ENCODE measurements around the gene CNIH2.
"Not testable (repeated sequence)": the region's sequence is repeated elsewhere in the genome, so short reads cannot be mapped to it uniquely, and the experiment has no call there.

CNIH2 gene

DNA sequence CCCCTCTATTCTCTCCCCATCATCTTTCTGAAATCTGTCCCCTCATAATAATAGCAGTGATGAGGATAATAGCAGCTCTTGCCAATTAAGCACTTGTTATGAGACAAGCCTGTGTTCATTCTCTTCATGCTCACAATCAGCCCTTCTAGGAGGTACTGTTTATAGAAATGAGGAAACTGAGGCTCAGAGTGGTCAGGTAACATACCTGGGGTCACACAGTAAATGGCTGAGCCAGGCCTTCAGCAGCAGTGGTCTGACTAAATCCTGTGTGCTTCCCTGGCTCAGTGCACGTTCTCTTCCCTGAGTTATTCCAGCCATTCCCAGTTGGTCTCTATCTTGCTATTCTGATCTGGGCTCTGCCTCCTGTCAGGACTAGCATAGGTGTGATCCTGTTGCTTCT is 3.8 kb upstream of the CNIH2 start:
- peaks cover 4 to 35% (median 28%) of the 10 kb centered on the region in 4 experiments for H3K4me1 ChIP-seq (ENCODE audit: control extremely low read depth in 1 of 4, control insufficient read depth in 4 of 4, insufficient read depth in 4 of 4, low read length in 3 of 4)
- H3K27ac ChIP-seq (ENCODE audit: insufficient read depth in 1 of 2, low read depth in 1 of 2, low read length in 2 of 2, poor library complexity in 1 of 2, severe bottlenecking in 2 of 2) = no peak overlapping the region
- no peak overlapping the region for H3K4me3 ChIP-seq (ENCODE audit: control insufficient read depth in 1 of 7, extremely low read depth in 1 of 7, insufficient read depth in 4 of 7, low read depth in 2 of 7, low read length in 6 of 7)
- DNase-seq = no peak
- no peaks in the 10 kb centered on the region for H3K9me3 ChIP-seq (ENCODE audit: control extremely low read depth in 1 of 5, control insufficient read depth in 4 of 5, insufficient read depth in 2 of 5, low read depth in 1 of 5, low read length in 4 of 5)
- H3K36me3 ChIP-seq (ENCODE audit: control insufficient read depth in 4 of 4, insufficient read depth in 4 of 4, low read length in 3 of 4) = peaks cover 19 to 54% (median 46%) of the 10 kb centered on the region in 4 experiments
- 100% methylated on average over 1 of the region's 1 CpG for WGBS (ENCODE audit: insufficient coverage)
- H3K27me3 ChIP-seq (replicated peaks in 2 of 5; ENCODE audit: control insufficient read depth in 4 of 5, insufficient read depth in 5 of 5, low read length in 4 of 5) = peaks cover 0 to 7% (median 5%) of the 10 kb centered on the region in 5 experiments
- ChIA-PET CTCF (interaction anchor here (2.0 kb wide), 1 partner anchor 14 kb away, joined by 6 read pairs; no protein-coding TSS in a partner anchor), POLR2A (no interaction called here)

DNA sequence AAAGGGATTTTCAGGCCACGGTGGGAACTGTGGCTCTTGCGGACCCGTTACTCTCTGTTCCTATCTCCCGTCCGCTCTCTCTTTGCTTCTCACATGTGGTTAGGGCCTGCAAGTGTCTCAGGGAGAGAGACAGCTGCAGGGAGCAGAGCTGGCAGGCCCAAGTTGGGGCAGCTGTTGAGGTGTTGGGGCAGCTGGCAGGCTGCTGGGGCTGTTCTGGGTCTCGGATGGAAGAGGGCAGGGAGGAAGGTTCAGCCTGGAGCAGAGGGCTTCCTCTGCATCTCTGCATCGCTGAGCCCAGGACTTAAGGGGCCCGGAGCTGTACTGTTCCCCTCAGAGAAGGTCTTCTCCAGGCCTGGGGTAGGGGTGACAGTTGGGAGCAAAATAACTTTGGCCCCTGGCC is 2.6 kb upstream of the CNIH2 start:
- POLR2A ChIA-PET = no interaction called here
- H3K4me1 ChIP-seq (ENCODE audit: control extremely low read depth in 1 of 4, control insufficient read depth in 4 of 4, insufficient read depth in 4 of 4, low read length in 3 of 4) = peaks cover 0 to 27% (median 21%) of the 10 kb centered on the region in 4 experiments
- H3K9me3 ChIP-seq (ENCODE audit: control extremely low read depth in 1 of 5, control insufficient read depth in 4 of 5, insufficient read depth in 2 of 5, low read depth in 1 of 5, low read length in 4 of 5) = no peaks in the 10 kb centered on the region
- CTCF ChIA-PET = no interaction called here
- H3K4me3 ChIP-seq (ENCODE audit: control insufficient read depth in 1 of 7, extremely low read depth in 1 of 7, insufficient read depth in 4 of 7, low read depth in 2 of 7, low read length in 6 of 7) = no peak overlapping the region
- peaks cover 19 to 52% (median 46%) of the 10 kb centered on the region in 4 experiments for H3K36me3 ChIP-seq (ENCODE audit: control insufficient read depth in 4 of 4, insufficient read depth in 4 of 4, low read length in 3 of 4)
- WGBS (ENCODE audit: insufficient coverage) = 100% methylated on average over 2 of the region's 8 CpGs
- DNase-seq = no peak
- H3K27ac ChIP-seq (ENCODE audit: insufficient read depth in 1 of 2, low read depth in 1 of 2, low read length in 2 of 2, poor library complexity in 1 of 2, severe bottlenecking in 2 of 2) = no peak overlapping the region
- peaks cover 0 to 18% (median 14%) of the 10 kb centered on the region in 5 experiments for H3K27me3 ChIP-seq (replicated peaks in 2 of 5; ENCODE audit: control insufficient read depth in 4 of 5, insufficient read depth in 5 of 5, low read length in 4 of 5)

DNA sequence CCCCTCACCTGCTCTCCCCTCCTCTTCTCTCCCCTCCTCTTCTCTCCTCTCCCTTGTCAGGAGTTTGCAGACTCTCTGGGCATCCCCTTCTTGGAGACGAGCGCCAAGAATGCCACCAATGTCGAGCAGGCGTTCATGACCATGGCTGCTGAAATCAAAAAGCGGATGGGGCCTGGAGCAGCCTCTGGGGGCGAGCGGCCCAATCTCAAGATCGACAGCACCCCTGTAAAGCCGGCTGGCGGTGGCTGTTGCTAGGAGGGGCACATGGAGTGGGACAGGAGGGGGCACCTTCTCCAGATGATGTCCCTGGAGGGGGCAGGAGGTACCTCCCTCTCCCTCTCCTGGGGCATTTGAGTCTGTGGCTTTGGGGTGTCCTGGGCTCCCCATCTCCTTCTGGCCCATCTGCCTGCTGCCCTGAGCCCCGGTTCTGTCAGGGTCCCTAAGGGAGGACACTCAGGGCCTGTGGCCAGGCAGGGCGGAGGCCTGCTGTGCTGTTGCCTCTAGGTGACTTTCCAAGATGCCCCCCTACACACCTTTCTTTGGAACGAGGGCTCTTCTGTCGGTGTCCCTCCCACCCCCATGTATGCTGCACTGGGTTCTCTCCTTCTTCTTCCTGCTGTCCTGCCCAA is 1.9 kb upstream of the CNIH2 start:
- Histone ChIP-seq H3K27ac (ENCODE audit: insufficient read depth in 1 of 2, low read depth in 1 of 2, low read length in 2 of 2, poor library complexity in 1 of 2, severe bottlenecking in 2 of 2) (no peak overlapping the region), H3K4me3 (ENCODE audit: control insufficient read depth in 1 of 7, extremely low read depth in 1 of 7, insufficient read depth in 4 of 7, low read depth in 2 of 7, low read length in 6 of 7) (no peak overlapping the region), H3K9me3 (ENCODE audit: control extremely low read depth in 1 of 5, control insufficient read depth in 4 of 5, insufficient read depth in 2 of 5, low read depth in 1 of 5, low read length in 4 of 5) (no peaks in the 10 kb centered on the region), H3K4me1 (ENCODE audit: control extremely low read depth in 1 of 4, control insufficient read depth in 4 of 4, insufficient read depth in 4 of 4, low read length in 3 of 4) (peaks cover 0 to 27% (median 21%) of the 10 kb centered on the region in 4 experiments), H3K27me3 (replicated peaks in 2 of 5; ENCODE audit: control insufficient read depth in 4 of 5, insufficient read depth in 5 of 5, low read length in 4 of 5) (peaks cover 0 to 18% (median 15%) of the 10 kb centered on the region in 5 experiments), H3K36me3 (ENCODE audit: control insufficient read depth in 4 of 4, insufficient read depth in 4 of 4, low read length in 3 of 4) (peaks cover 19 to 52% (median 42%) of the 10 kb centered on the region in 4 experiments)
- DNase-seq = no peak
- 97% methylated on average over 12 of the region's 14 CpGs for WGBS (ENCODE audit: insufficient coverage)
- ChIA-PET POLR2A (no interaction called here), CTCF (no interaction called here)

DNA sequence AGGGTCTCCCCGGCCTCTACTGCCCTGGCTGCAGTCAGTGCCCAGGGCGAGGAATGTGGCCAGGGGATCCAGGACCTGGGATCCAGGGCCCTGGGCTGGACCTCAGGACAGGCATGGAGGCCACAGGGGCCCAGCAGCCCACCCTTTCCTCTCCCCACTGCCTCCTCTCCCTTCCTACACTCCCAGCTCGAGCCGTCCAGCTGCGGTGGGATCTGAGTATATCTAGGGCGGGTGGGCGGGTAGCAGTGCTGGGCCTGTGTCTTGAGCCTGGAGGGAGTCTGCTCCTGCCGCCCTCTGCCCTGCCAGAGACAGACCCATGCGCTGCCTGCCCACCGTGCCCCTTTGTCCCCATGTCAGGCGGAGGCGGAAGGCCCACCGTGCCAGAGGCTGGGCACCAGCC is 1.4 kb upstream of the CNIH2 start:
- CTCF ChIA-PET = interaction anchor here (0.6 to 1.3 kb wide), 4 partner anchors 8 to 100 kb away, joined by 3 to 4 read pairs (median 3); partner anchors contain the start of genes CD248 and RAB1B
- 78% methylated on average over 13 of the region's 13 CpGs for WGBS (ENCODE audit: insufficient coverage)
- H3K27ac ChIP-seq (ENCODE audit: insufficient read depth in 1 of 2, low read depth in 1 of 2, low read length in 2 of 2, poor library complexity in 1 of 2, severe bottlenecking in 2 of 2) = not testable (repeated sequence)

DNA sequence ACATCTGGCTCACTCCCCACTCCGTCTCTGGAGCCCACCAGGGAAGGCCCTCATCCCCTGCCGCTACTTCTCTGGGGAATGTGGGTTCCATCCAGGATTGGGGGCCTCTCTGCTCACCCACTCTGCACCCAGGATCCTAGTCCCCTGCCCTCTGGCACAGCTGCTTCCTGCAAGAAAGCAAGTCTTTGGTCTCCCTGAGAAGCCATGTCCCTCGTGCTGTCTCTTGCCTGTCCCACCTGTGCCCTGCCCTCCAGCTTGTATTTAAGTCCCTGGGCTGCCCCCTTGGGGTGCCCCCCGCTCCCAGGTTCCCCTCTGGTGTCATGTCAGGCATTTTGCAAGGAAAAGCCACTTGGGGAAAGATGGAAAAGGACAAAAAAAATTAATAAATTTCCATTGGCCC is 911 bp upstream of the CNIH2 start:
- DNase-seq = peak in 1 of 3 donors; percentile 37
- Histone ChIP-seq H3K36me3 (ENCODE audit: control insufficient read depth in 4 of 4, insufficient read depth in 4 of 4, low read length in 3 of 4) (peaks cover 17 to 45% (median 38%) of the 10 kb centered on the region in 4 experiments), H3K27me3 (replicated peaks in 2 of 5; ENCODE audit: control insufficient read depth in 4 of 5, insufficient read depth in 5 of 5, low read length in 4 of 5) (peaks cover 0 to 18% (median 15%) of the 10 kb centered on the region in 5 experiments), H3K4me1 (ENCODE audit: control extremely low read depth in 1 of 4, control insufficient read depth in 4 of 4, insufficient read depth in 4 of 4, low read length in 3 of 4) (peaks cover 0 to 33% (median 26%) of the 10 kb centered on the region in 4 experiments), H3K4me3 (ENCODE audit: control insufficient read depth in 1 of 7, extremely low read depth in 1 of 7, insufficient read depth in 4 of 7, low read depth in 2 of 7, low read length in 6 of 7) (peak overlapping the region in 1 of 7 experiments; percentile 58)
- ChIA-PET CTCF (interaction anchor here (0.6 to 1.3 kb wide), 5 partner anchors 9 to 100 kb away, joined by 3 to 4 read pairs (median 3); partner anchors contain the start of genes CD248 and RAB1B), POLR2A (interaction anchor here (0.8 kb wide), 1 partner anchor 9 kb away, joined by 4 read pairs; no protein-coding TSS in a partner anchor)
- WGBS (ENCODE audit: insufficient coverage) = 8% methylated on average over 3 of the region's 4 CpGs
- not testable (repeated sequence) for H3K9me3 ChIP-seq (ENCODE audit: control extremely low read depth in 1 of 5, control insufficient read depth in 4 of 5, insufficient read depth in 2 of 5, low read depth in 1 of 5, low read length in 4 of 5); H3K27ac ChIP-seq (ENCODE audit: insufficient read depth in 1 of 2, low read depth in 1 of 2, low read length in 2 of 2, poor library complexity in 1 of 2, severe bottlenecking in 2 of 2)

More for the DNA sequence above, 1.4 kb upstream of the CNIH2 start:
- POLR2A ChIA-PET; DNase-seq; H3K4me3 ChIP-seq (ENCODE audit: control insufficient read depth in 1 of 7, extremely low read depth in 1 of 7, insufficient read depth in 4 of 7, low read depth in 2 of 7, low read length in 6 of 7); H3K9me3 ChIP-seq (ENCODE audit: control extremely low read depth in 1 of 5, control insufficient read depth in 4 of 5, insufficient read depth in 2 of 5, low read depth in 1 of 5, low read length in 4 of 5): not testable (repeated sequence)
- Histone ChIP-seq H3K27me3 (replicated peaks in 2 of 5; ENCODE audit: control insufficient read depth in 4 of 5, insufficient read depth in 5 of 5, low read length in 4 of 5) (peaks cover 0 to 18% (median 15%) of the 10 kb centered on the region in 5 experiments), H3K4me1 (ENCODE audit: control extremely low read depth in 1 of 4, control insufficient read depth in 4 of 4, insufficient read depth in 4 of 4, low read length in 3 of 4) (peaks cover 0 to 28% (median 22%) of the 10 kb centered on the region in 4 experiments), H3K36me3 (ENCODE audit: control insufficient read depth in 4 of 4, insufficient read depth in 4 of 4, low read length in 3 of 4) (peaks cover 19 to 50% (median 41%) of the 10 kb centered on the region in 4 experiments)

DNA sequence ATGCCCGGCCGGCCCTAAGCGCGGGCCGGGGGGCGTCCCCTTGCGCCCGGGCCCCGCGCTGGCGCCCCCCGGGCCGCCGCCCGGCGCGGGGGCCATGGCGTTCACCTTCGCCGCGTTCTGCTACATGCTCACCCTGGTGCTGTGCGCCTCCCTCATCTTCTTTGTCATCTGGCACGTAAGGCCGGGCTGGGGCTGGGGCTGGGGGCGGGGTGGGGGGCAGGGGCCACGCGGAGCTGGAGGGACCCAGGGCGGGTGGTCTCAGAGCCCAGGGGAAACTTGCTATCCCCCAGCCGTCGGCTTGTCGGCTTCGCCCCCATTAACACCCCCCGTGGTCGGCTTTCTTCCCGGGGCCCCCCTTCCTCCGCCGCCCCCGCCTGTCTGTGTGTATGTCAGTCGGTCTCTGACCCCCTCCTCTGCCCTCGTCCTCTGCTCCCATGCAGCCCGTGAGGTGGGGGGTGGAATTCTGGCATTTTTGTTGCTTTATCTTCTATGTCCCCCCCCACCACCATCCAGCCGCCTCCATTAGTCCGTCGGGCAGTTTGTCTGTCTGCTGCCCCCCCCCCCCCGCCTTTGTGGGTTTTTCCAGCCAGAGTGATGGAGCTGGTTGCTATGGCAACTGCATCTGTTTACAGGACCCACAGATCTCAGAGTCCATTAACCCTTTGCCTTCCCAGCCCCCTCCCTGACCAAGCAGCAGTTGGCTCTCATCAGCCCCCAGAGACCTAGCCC is 552 bp downstream of the CNIH2 start:
- DNase-seq = peak in 2 of 3 donors; percentile 52 to 53
- peak overlapping the region in 1 of 7 experiments; percentile 58 for H3K4me3 ChIP-seq (ENCODE audit: control insufficient read depth in 1 of 7, extremely low read depth in 1 of 7, insufficient read depth in 4 of 7, low read depth in 2 of 7, low read length in 6 of 7)
- no peaks in the 10 kb centered on the region for H3K9me3 ChIP-seq (ENCODE audit: control extremely low read depth in 1 of 5, control insufficient read depth in 4 of 5, insufficient read depth in 2 of 5, low read depth in 1 of 5, low read length in 4 of 5)
- under 1% methylated on average over 29 of the region's 45 CpGs for WGBS (ENCODE audit: insufficient coverage)
- H3K27me3 ChIP-seq (replicated peaks in 2 of 5; ENCODE audit: control insufficient read depth in 4 of 5, insufficient read depth in 5 of 5, low read length in 4 of 5) = peaks cover 0 to 18% (median 15%) of the 10 kb centered on the region in 5 experiments
- ChIA-PET POLR2A (interaction anchor here (0.7 to 1.1 kb wide), 2 partner anchors 10 to 11 kb away, joined by 3 to 6 read pairs; partner anchors contain the start of genes RAB1B and YIF1A), CTCF (interaction anchor here (1.2 to 11.6 kb wide), 3 partner anchors 10 to 56 kb away, joined by 3 to 100 read pairs (median 36); partner anchors contain the start of gene RAB1B)
- H3K36me3 ChIP-seq (ENCODE audit: control insufficient read depth in 4 of 4, insufficient read depth in 4 of 4, low read length in 3 of 4) = peaks cover 6 to 31% (median 24%) of the 10 kb centered on the region in 4 experiments
- H3K4me1 ChIP-seq (ENCODE audit: control extremely low read depth in 1 of 4, control insufficient read depth in 4 of 4, insufficient read depth in 4 of 4, low read length in 3 of 4) = peaks cover 0 to 40% (median 32%) of the 10 kb centered on the region in 4 experiments
- H3K27ac ChIP-seq (ENCODE audit: insufficient read depth in 1 of 2, low read depth in 1 of 2, low read length in 2 of 2, poor library complexity in 1 of 2, severe bottlenecking in 2 of 2) = no peak overlapping the region
